B cell (primary cell): ENCODE data around the gene GNA12. TPM values are rescaled to one million over a fixed set of nuclear protein-coding genes. Genes with fewer than 3 reads are reported as not detected.
"Not testable (repeated sequence)": the region's sequence is repeated elsewhere in the genome, so short reads cannot be mapped to it uniquely, and the experiment has no call there.

Experiments
- ATAC-seq: fragments of 200-7000 bp; cut with Tn5 transposase; one replicate; pipeline ENCODE4 v1.10.0; 2021; ENCODE audit warnings: low read depth, mild to moderate bottlenecking, moderate number of reproducible peaks, moderate library complexity
- CTCF ChIA-PET: fragments of 350-600 bp; sonication (Branson Sonifier 250); formaldehyde crosslinking; loops from one replicate; lab custom pipeline; 2021; ENCODE audit warnings: antibody characterized with exemption, inconsistent platforms; lab: Charles Lee
- POLR2A ChIA-PET: fragments of 350-600 bp; sonication (Branson Sonifier 250); formaldehyde crosslinking; loops from one replicate; lab custom pipeline; 2021; ENCODE audit warnings: antibody characterized with exemption; lab: Charles Lee
- DNase-seq: peaks from one replicate; pipeline ENCODE4 v3.0.0; 2013
- H2AFZ ChIP-seq: 2 replicates; pipeline ENCODE4 v1.6.1; 2012; ENCODE audit warnings: mild to moderate bottlenecking, low read depth, low read length; ENCODE audit not compliant: insufficient read depth, poor library complexity, severe bottlenecking
- H3K27ac ChIP-seq, 2 donors: 1 replicate in 1 of 2; 2 replicates in 1 of 2; pipeline ENCODE4 v1.5.1; 2012 to 2013; ENCODE audit warnings: low read length in 2 of 2, mild to moderate bottlenecking in 2 of 2, moderate library complexity in 1 of 2
- H3K27me3 ChIP-seq, 4 experiments: fragments of 200-600 bp in 1 of 4; sonication (generic) in 1 of 4; replicated peaks in 1 of 4; 1 replicate in 2 of 4; 2 replicates in 2 of 4; pipeline versions ENCODE4 v1.6.1 to v1.7.0; 2013 to 2016; ENCODE audit warnings: low read length in 3 of 4, mild to moderate bottlenecking in 2 of 4, mixed read lengths in 1 of 4, moderate library complexity in 1 of 4; ENCODE audit not compliant: insufficient read depth in 4 of 4, control insufficient read depth in 3 of 4; ENCODE audit errors: control extremely low read depth in 1 of 4
- H3K36me3 ChIP-seq, 2 experiments: replicated peaks in 1 of 2; 1 replicate in 1 of 2; 2 replicates in 1 of 2; pipeline versions ENCODE4 v1.6.1 to v1.7.1; 2013; ENCODE audit warnings: low read length in 1 of 2; ENCODE audit not compliant: insufficient read depth in 2 of 2, control insufficient read depth in 1 of 2; ENCODE audit errors: control extremely low read depth in 1 of 2, extremely low read depth in 1 of 2
- H3K4me1 ChIP-seq, 2 donors: fragments of 200-600 bp in 1 of 2; sonication (generic) in 1 of 2; 1 replicate in 1 of 2; 2 replicates in 1 of 2; pipeline versions ENCODE4 v1.5.1 to v1.6.1; 2013 to 2017; ENCODE audit warnings: low read length in 2 of 2; ENCODE audit not compliant: control insufficient read depth in 2 of 2, insufficient read depth in 2 of 2
- H3K4me2 ChIP-seq: replicated peaks from 2 replicates; pipeline ENCODE3; 2012; ENCODE audit warnings: mild to moderate bottlenecking, low read depth, low read length; ENCODE audit not compliant: poor library complexity, severe bottlenecking
- H3K4me3 ChIP-seq, 5 experiments: fragments of 200-600 bp in 1 of 5; sonication (generic) in 1 of 5; 1 replicate in 3 of 5; 2 replicates in 2 of 5; pipeline versions ENCODE4 v1.5.1 to v1.7.0; 2011 to 2016; ENCODE audit warnings: low read length in 4 of 5, mild to moderate bottlenecking in 4 of 5, low read depth in 2 of 5, control low read depth in 1 of 5, moderate library complexity in 1 of 5; ENCODE audit not compliant: insufficient read depth in 1 of 5; ENCODE audit errors: control extremely low read depth in 1 of 5, extremely low read depth in 1 of 5
- H3K79me2 ChIP-seq: fragments of 200-600 bp; sonication (generic); one replicate; pipeline ENCODE4 v1.6.0; 2016; ENCODE audit warnings: low read length; ENCODE audit not compliant: control insufficient read depth, insufficient read depth
- H3K9ac ChIP-seq: fragments of 200-600 bp; sonication (generic); 2 replicates; pipeline ENCODE4 v1.6.1; 2017; ENCODE audit warnings: mild to moderate bottlenecking, low read length, moderate library complexity
- H3K9me3 ChIP-seq, 3 donors: one replicate each; pipeline versions ENCODE4 v1.6.1 to v1.7.1; 2013; ENCODE audit warnings: low read length in 2 of 3; ENCODE audit not compliant: control insufficient read depth in 2 of 3, insufficient read depth in 1 of 3; ENCODE audit errors: control extremely low read depth in 1 of 3
- H4K20me1 ChIP-seq: 2 replicates; pipeline ENCODE4 v1.6.0; 2012; ENCODE audit warnings: mild to moderate bottlenecking, low read length; ENCODE audit not compliant: insufficient read depth, control insufficient read depth, poor library complexity, severe bottlenecking
- H3K27ac Mint-ChIP-seq: one replicate; pipeline ENCODE4 v1.8.0; 2021; ENCODE audit warnings: mixed read lengths
- H3K27me3 Mint-ChIP-seq: one replicate; pipeline ENCODE4 v1.8.0; 2021; ENCODE audit warnings: mixed read lengths
- H3K4me1 Mint-ChIP-seq: one replicate; pipeline ENCODE4 v1.8.0; 2021; ENCODE audit warnings: mixed read lengths
- H3K4me3 Mint-ChIP-seq: one replicate; pipeline ENCODE4 v1.8.0; 2021; ENCODE audit warnings: mixed read lengths
- H3K9me3 Mint-ChIP-seq: one replicate; pipeline ENCODE4 v1.8.0; 2022; ENCODE audit warnings: mixed read lengths; ENCODE audit not compliant: insufficient read depth
- WGBS: methylation state at CpG from one replicate; pipeline ENCODE4 v1.1.5; 2013; ENCODE audit warnings: missing lambda C conversion rate; ENCODE audit not compliant: insufficient coverage; 5-methylcytosine and 5-hydroxymethylcytosine counted together
- intact Hi-C: fragments of 100-400 bp; cut with micrococcal nuclease; formaldehyde crosslinking; loops from one replicate; pipeline ENCODE4 v1.10.0; 2022
- polyA plus RNA-seq: library from polyadenylated mRNA; depleted of rRNA; stranded (reverse); fragments of >200 nt; gene quantifications from 2 replicates; pipeline ENCODE4 v1.2.3, GENCODE V29; 2012
- total RNA-seq, 2 donors: library from RNA; stranded (reverse); fragments of 120-200 nt in 1 of 2; gene quantifications; 1 replicate in 1 of 2; 2 replicates in 1 of 2; pipeline versions ENCODE4 v1.2.3 to v1.2.4, GENCODE V29; 2013 to 2022

GNA12 gene
- total and polyA plus RNA-seq, 2 donors (not counting 1 experiment from before 2014, with no cell fraction given), result 34.6 to 110 TPM

DNA sequence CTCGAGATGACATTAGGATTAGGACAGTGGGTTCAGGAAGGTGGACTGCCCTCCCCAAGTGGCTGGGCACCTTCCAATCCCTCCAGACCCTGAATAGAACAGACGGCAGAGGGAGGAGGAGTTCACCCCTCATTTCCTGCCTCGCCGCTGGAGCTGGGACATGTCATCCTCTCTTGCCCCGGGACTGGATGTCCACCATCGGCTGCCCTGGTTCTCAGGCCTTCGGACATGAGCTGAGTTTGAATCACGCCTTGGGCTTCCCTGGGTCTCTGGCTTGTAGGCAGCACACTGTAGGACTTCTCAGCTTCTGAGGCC, 150.0 kb downstream of the GNA12 start:
- intact Hi-C loops, H3K9ac ChIP-seq, H3K36me3 ChIP-seq, ATAC-seq, POLR2A ChIA-PET, H3K79me2 ChIP-seq, DNase-seq, H3K27ac Mint-ChIP-seq, H3K4me3 ChIP-seq, H2AFZ ChIP-seq, H4K20me1 ChIP-seq, H3K27ac ChIP-seq, H3K4me2 ChIP-seq, H3K9me3 Mint-ChIP-seq, H3K4me3 Mint-ChIP-seq, H3K9me3 ChIP-seq: not testable (repeated sequence)
- WGBS, result 86% methylated on average over 5 of the region's 8 CpGs
- H3K27me3 Mint-ChIP-seq, result peaks cover 18% of the 10 kb centered on the region
- Histone ChIP-seq H3K4me1 (peaks cover 11 to 15% of the 10 kb centered on the region in 2 donors), H3K27me3 (peaks cover 0 to 15% (median 7%) of the 10 kb centered on the region in 4 experiments)
- H3K4me1 Mint-ChIP-seq, result peaks cover 15% of the 10 kb centered on the region
- CTCF ChIA-PET, result interaction anchor here (1.1 kb wide), 1 partner anchor 16 kb away, joined by 4 read pairs; no protein-coding TSS in a partner anchor

DNA sequence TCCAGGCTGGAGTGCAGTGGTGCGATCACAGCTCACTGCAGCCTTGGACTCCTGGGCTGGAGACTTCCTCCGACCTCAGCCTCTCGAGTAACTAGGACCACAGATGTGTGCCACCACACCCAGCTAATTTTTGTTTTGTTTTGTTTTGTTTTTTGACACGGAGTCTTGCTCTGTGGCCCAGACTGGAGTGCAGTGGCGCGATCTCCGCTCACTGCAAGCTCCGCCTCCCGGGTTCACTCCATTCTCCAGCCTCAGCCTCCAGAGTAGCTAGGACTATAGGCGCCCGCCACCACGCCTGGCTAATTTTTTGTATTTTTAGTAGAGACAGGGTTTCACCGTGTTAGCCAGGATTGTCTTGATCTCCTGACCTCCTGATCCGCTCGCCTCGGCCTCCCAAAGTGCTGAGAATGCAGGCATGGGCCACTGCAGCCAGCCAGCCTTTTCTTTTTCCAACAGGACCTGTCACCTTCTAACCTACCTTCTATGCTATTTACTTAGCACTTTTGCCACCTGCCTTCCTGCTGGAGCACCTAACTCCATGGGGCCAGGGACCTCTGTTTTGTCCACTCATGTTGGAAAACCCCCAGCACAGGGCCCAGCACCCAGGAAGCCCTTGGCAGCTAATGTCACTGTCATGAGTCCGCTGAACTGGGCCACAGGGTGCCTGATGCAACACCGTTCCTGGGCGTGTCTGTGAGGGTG, 150.5 kb downstream of the GNA12 start:
- ChIA-PET POLR2A (interaction anchor here (0.6 kb wide), 1 partner anchor 226 kb away, joined by 8 read pairs; no protein-coding TSS in a partner anchor), CTCF (interaction anchor here (1.1 kb wide), 1 partner anchor 17 kb away, joined by 4 read pairs; no protein-coding TSS in a partner anchor)
- H3K9me3 ChIP-seq, H3K9me3 Mint-ChIP-seq, intact Hi-C loops, H3K79me2 ChIP-seq, DNase-seq, ATAC-seq, H2AFZ ChIP-seq, H4K20me1 ChIP-seq, H3K36me3 ChIP-seq, H3K9ac ChIP-seq, H3K27ac ChIP-seq, H3K4me2 ChIP-seq, H3K27ac Mint-ChIP-seq, H3K4me3 Mint-ChIP-seq, H3K4me3 ChIP-seq: not testable (repeated sequence)
- H3K27me3 ChIP-seq, result peaks cover 0 to 20% (median 10%) of the 10 kb centered on the region in 4 experiments
- H3K4me1 ChIP-seq, result peaks cover 11 to 15% of the 10 kb centered on the region in 2 donors
- peaks cover 15% of the 10 kb centered on the region for H3K4me1 Mint-ChIP-seq
- peaks cover 23% of the 10 kb centered on the region for H3K27me3 Mint-ChIP-seq
- WGBS, result 89% methylated on average over 13 of the region's 19 CpGs
